K562 (cell line): ENCODE data around the gene PMVK. TPM values are rescaled to one million over a fixed set of nuclear protein-coding genes. Genes with fewer than 3 reads are reported as not detected.

Experiments used
- BRF1 ChIP-seq: IDR thresholded peaks from 3 replicates; pipeline ENCODE4 v1.6.1; 2011; ENCODE audit warnings: borderline replicate concordance, mild to moderate bottlenecking; ENCODE audit not compliant: insufficient read length; ENCODE audit errors: extremely low read depth
- CLOCK ChIP-seq: fragments of 250-450 bp; sonication (Bioruptor Pico); IDR thresholded peaks from 2 replicates; pipeline ENCODE4 v1.4.0; 2020; ENCODE audit warnings: mild to moderate bottlenecking, moderate library complexity, borderline replicate concordance
- E2F1 ChIP-seq: sonication (generic); formaldehyde crosslinking; IDR thresholded peaks from 2 replicates; pipeline ENCODE4 v1.8.1; 2023; ENCODE audit warnings: mild to moderate bottlenecking, missing genetic modification reagents, moderate library complexity
- ELK1 ChIP-seq: sonication (generic); formaldehyde crosslinking; IDR thresholded peaks from 2 replicates; pipeline ENCODE4 v1.8.1; 2022; ENCODE audit warnings: missing genetic modification reagents
- HDAC6 ChIP-seq: IDR thresholded peaks from 2 replicates; pipeline ENCODE4 v1.6.1; 2012; ENCODE audit warnings: low read depth, mild to moderate bottlenecking, control low read depth, inconsistent platforms, low read length, moderate library complexity
- HNRNPLL ChIP-seq: fragments of 200-400 bp; formaldehyde crosslinking; IDR thresholded peaks from 2 replicates; pipeline ENCODE4 v1.6.1; 2017; ENCODE audit warnings: low read length, low read depth, mild to moderate bottlenecking; ENCODE audit not compliant: poor library complexity, severe bottlenecking
- POLR2G ChIP-seq: fragments of 200-400 bp; formaldehyde crosslinking; IDR thresholded peaks from 2 replicates; pipeline ENCODE4 v1.6.1; 2017; ENCODE audit warnings: low read depth, mild to moderate bottlenecking, antibody characterized with exemption, low read length, moderate library complexity
- PRMT5 ChIP-seq: sonication (generic); formaldehyde crosslinking; IDR thresholded peaks from 2 replicates; pipeline ENCODE4 v1.5.0; 2020; ENCODE audit warnings: missing genetic modification reagents
- PRPF4 ChIP-seq: fragments of 200-400 bp; formaldehyde crosslinking; IDR thresholded peaks from one replicate; pipeline ENCODE4 v1.6.1; 2017; ENCODE audit warnings: low read length, low read depth, mild to moderate bottlenecking; ENCODE audit not compliant: insufficient read depth, poor library complexity, severe bottlenecking
- RBM14 ChIP-seq: fragments of 200-400 bp; formaldehyde crosslinking; IDR thresholded peaks from 2 replicates; pipeline ENCODE4 v1.6.1; 2018; ENCODE audit warnings: low read depth, mild to moderate bottlenecking, low read length, moderate library complexity, borderline replicate concordance; ENCODE audit not compliant: insufficient read depth
- SIN3B ChIP-seq: fragments of 450-650 bp; IDR thresholded peaks from 2 replicates; pipeline ENCODE4 v1.6.1; 2017; ENCODE audit warnings: low read depth, mild to moderate bottlenecking, moderate library complexity
- SMAD2 ChIP-seq: fragments of 150-350 bp; IDR thresholded peaks from 2 replicates; pipeline ENCODE4 v1.6.1; 2014; ENCODE audit warnings: low read depth, mild to moderate bottlenecking, low read length
- SMARCC2 ChIP-seq: fragments of 450-650 bp; IDR thresholded peaks from 2 replicates; pipeline ENCODE4 v1.6.1; 2017; ENCODE audit warnings: antibody characterized with exemption, moderate library complexity, mild to moderate bottlenecking, low read depth
- SMARCE1 ChIP-seq: fragments of 450-650 bp; IDR thresholded peaks from 2 replicates; pipeline ENCODE4 v1.7.1; 2016; ENCODE audit warnings: mild to moderate bottlenecking
- ZC3H11A ChIP-seq: IDR thresholded peaks from 2 replicates; pipeline ENCODE4 v1.6.1; 2012; ENCODE audit warnings: low read depth, low read length, improper control_type of control experiment
- ZNF134 ChIP-seq: fragments of 250-450 bp; sonication (Bioruptor Pico); conservative IDR thresholded peaks from 2 replicates; pipeline ENCODE4 v1.4.0; 2020
- ZNF561 ChIP-seq: fragments of 450-650 bp; formaldehyde crosslinking; conservative IDR thresholded peaks from 2 replicates; pipeline ENCODE4 v1.4.0; 2020; ENCODE audit warnings: mild to moderate bottlenecking, moderate library complexity
- ZNF696 ChIP-seq: fragments of 250-450 bp; sonication (Bioruptor Pico); conservative IDR thresholded peaks from 2 replicates; pipeline ENCODE4 v1.4.0; 2020; ENCODE audit warnings: mild to moderate bottlenecking, moderate library complexity
- ZNF717 ChIP-seq: fragments of 250-450 bp; sonication (Bioruptor Pico); IDR thresholded peaks from 2 replicates; pipeline ENCODE4 v1.5.0; 2021
- ZSCAN29 ChIP-seq: fragments of 450-650 bp; IDR thresholded peaks from 2 replicates; pipeline ENCODE4 v1.6.1; 2017
- polyA plus RNA-seq, 8 experiments: library from polyadenylated mRNA; depleted of rRNA in 4 of 8; stranded (reverse) in 5 of 8; unstranded in 3 of 8; fragments of >200 nt; fragmentation: Nextera tagmentation in 2 of 8; fragmentation: Illumina TruSeq in 1 of 8; extraction: Ambion mirVana in 2 of 8; extraction: Trizol in 1 of 8; gene quantifications; 2 replicates each; pipeline versions ENCODE4 v1.2.1 to v1.2.3, GENCODE V29; 2011 to 2014; ENCODE audit warnings: inconsistent platforms in 1 of 8, missing spikeins in 1 of 8
- total RNA-seq, 7 experiments: library from RNA; depleted of rRNA in 6 of 7; stranded (reverse); fragments of >200 nt in 6 of 7; fragmentation: Illumina TruSeq in 2 of 7; extraction: Trizol in 2 of 7; gene quantifications; 2 replicates each; pipeline versions ENCODE4 v1.2.1 to v1.2.3, GENCODE V29; 2011 to 2021; ENCODE audit warnings: low replicate concordance in 1 of 7
- TF ChIP-seq, protein P1 (sequence below): fragments of 450-650 bp; formaldehyde crosslinking; IDR thresholded peaks from 2 replicates; pipeline ENCODE4 v1.4.0; 2020; ENCODE audit warnings: mild to moderate bottlenecking, moderate library complexity

The PMVK gene
- total and polyA plus RNA-seq, 9 of the 15 experiments (the other 6 are each of a cell fraction or from before 2014, with no cell fraction given) = 1.1 to 15.3 (median 6.3) TPM

GRCh38 chr1:154961207-154962155, 25.0 kb upstream of the PMVK start, which contains the start of gene PYGO2 (continued):
- TF ChIP-seq PRPF4 = no peak
- TF ChIP-seq SIN3B = peak; percentile 92
- no peak for TF ChIP-seq PRMT5
- TF ChIP-seq POLR2G = peak; percentile 96
- TF ChIP-seq ZNF696 (CRISPR knock-in tag) = no peak
- TF ChIP-seq ZC3H11A = no peak
- no peak for TF ChIP-seq RBM14
- no peak for TF ChIP-seq CLOCK (CRISPR knock-in tag)
- TF ChIP-seq, protein P1, sequence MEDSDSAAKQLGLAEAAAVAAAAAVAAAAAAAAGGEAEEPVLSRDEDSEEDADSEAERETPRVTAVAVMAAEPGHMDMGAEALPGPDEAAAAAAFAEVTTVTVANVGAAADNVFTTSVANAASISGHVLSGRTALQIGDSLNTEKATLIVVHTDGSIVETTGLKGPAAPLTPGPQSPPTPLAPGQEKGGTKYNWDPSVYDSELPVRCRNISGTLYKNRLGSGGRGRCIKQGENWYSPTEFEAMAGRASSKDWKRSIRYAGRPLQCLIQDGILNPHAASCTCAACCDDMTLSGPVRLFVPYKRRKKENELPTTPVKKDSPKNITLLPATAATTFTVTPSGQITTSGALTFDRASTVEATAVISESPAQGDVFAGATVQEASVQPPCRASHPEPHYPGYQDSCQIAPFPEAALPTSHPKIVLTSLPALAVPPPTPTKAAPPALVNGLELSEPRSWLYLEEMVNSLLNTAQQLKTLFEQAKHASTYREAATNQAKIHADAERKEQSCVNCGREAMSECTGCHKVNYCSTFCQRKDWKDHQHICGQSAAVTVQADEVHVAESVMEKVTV (CRISPR knock-in tag) = no peak
- 0 out of 2 replicates have a peak, but pooled peaks have one; percentile 67 for TF ChIP-seq E2F1 (CRISPR knock-in tag)
- no peak for TF ChIP-seq SMAD2
- TF ChIP-seq ZNF561 = no peak
- TF ChIP-seq ELK1 (CRISPR knock-in tag) = no peak
- no peak for TF ChIP-seq ZNF717
- no peak; the same call in 1 of the 2 replicates for TF ChIP-seq ZSCAN29
- no peak for TF ChIP-seq ZNF134 (CRISPR knock-in tag)
- no peak for TF ChIP-seq HDAC6
- peak; percentile 97 for TF ChIP-seq HNRNPLL
- TF ChIP-seq BRF1 = no peak
- TF ChIP-seq SMARCE1 = 0 out of 2 replicates have a peak, but pooled peaks have one; percentile 18
- no peak for TF ChIP-seq SMARCC2
